ENCODE results near the gene PPP3R1. TPM values are rescaled to one million over a fixed set of nuclear protein-coding genes. Genes with fewer than 3 reads are reported as not detected.

Gene PPP3R1
- total RNA-seq, 2 experiments from 2014 or later = 72.7 to 73.7 TPM

GRCh38 chr2:68287580-68288441 lies 35.5 kb upstream of the PPP3R1 start:
- H3K4me1 Mint-ChIP-seq (ENCODE audit: low read depth) = no peaks in the 10 kb centered on the region
- TF ChIP-seq CTCF (IDR thresholded peaks at IDR 0.05) = no peak
- H3K9me3 Mint-ChIP-seq = no peaks in the 10 kb centered on the region
- CTCF ChIA-PET = interaction anchor here (1.1 to 10.4 kb wide), 3 partner anchors 153 to 167 kb away, joined by 3 to 114 read pairs (median 5); no protein-coding TSS in a partner anchor
- no peak for ATAC-seq
- POLR2A ChIA-PET = no interaction called here
- peaks cover 20% of the 10 kb centered on the region for H3K27me3 Mint-ChIP-seq
- no peak for DNase-seq
- H3K4me3 Mint-ChIP-seq = no peak overlapping the region
- no peak overlapping the region for H3K27ac Mint-ChIP-seq
- H3K36me3 Mint-ChIP-seq (ENCODE audit: low read depth) = no peaks in the 10 kb centered on the region
- intact Hi-C loops (cut with micrococcal nuclease) = no loop called here

GRCh38 chr2:68284896-68285295 lies 32.6 kb upstream of the PPP3R1 start:
- Mint-ChIP-seq H3K4me1 (ENCODE audit: low read depth) (no peaks in the 10 kb centered on the region), H3K36me3 (ENCODE audit: low read depth) (no peaks in the 10 kb centered on the region), H3K4me3 (no peak overlapping the region), H3K9me3 (no peaks in the 10 kb centered on the region), H3K27ac (no peak overlapping the region), H3K27me3 (peaks cover 21% of the 10 kb centered on the region)
- CTCF ChIA-PET = interaction anchor here (1.0 to 10.4 kb wide), 3 partner anchors 8 to 162 kb away, joined by 3 to 114 read pairs (median 50); no protein-coding TSS in a partner anchor
- no peak for TF ChIP-seq CTCF (IDR thresholded peaks at IDR 0.05)
- DNase-seq = no peak
- POLR2A ChIA-PET = no interaction called here
- intact Hi-C loops (cut with micrococcal nuclease) = no loop called here
- ATAC-seq = no peak

GRCh38 chr2:68283419-68283812 lies 31.1 kb upstream of the PPP3R1 start:
- ChIA-PET POLR2A (interaction anchor here (1.0 kb wide), 1 partner anchor 161 kb away, joined by 4 read pairs; no protein-coding TSS in a partner anchor), CTCF (interaction anchor here (0.9 to 10.4 kb wide), 27 partner anchors 9 to 221 kb away, joined by 3 to 114 read pairs (median 5); partner anchors contain the start of gene C1D)
- H3K4me3 Mint-ChIP-seq = no peak overlapping the region
- H3K36me3 Mint-ChIP-seq (ENCODE audit: low read depth) = no peaks in the 10 kb centered on the region
- intact Hi-C loops (cut with micrococcal nuclease) = loop anchor here (2.0 kb wide), 1 partner anchor 161 kb away; no protein-coding TSS in a partner anchor
- DNase-seq = no peak
- no peaks in the 10 kb centered on the region for H3K9me3 Mint-ChIP-seq
- TF ChIP-seq CTCF (IDR thresholded peaks at IDR 0.05) = no peak
- H3K27ac Mint-ChIP-seq = no peak overlapping the region
- H3K27me3 Mint-ChIP-seq = peaks cover 22% of the 10 kb centered on the region
- no peak for ATAC-seq
- no peaks in the 10 kb centered on the region for H3K4me1 Mint-ChIP-seq (ENCODE audit: low read depth)

- no peaks in the 10 kb centered on the region for H3K9me3 Mint-ChIP-seq
- DNase-seq = peak; percentile 16
Observed at GRCh38 chr2:68282811-68283418, 30.6 kb upstream of the PPP3R1 start.

More at GRCh38 chr2:68282811-68283418, 30.6 kb upstream of the PPP3R1 start:
- H3K27ac Mint-ChIP-seq = no peak overlapping the region
- H3K27me3 Mint-ChIP-seq = peaks cover 24% of the 10 kb centered on the region
- peak; percentile 67 for ATAC-seq
- intact Hi-C loops (cut with micrococcal nuclease) = loop anchor here (2.0 kb wide), 1 partner anchor 160 kb away; no protein-coding TSS in a partner anchor
- H3K4me1 Mint-ChIP-seq (ENCODE audit: low read depth) = no peaks in the 10 kb centered on the region
- no peaks in the 10 kb centered on the region for H3K36me3 Mint-ChIP-seq (ENCODE audit: low read depth)
- ChIA-PET POLR2A (interaction anchor here (1.0 kb wide), 1 partner anchor 160 kb away, joined by 4 read pairs; no protein-coding TSS in a partner anchor), CTCF (interaction anchor here (0.7 to 10.4 kb wide), 38 partner anchors 9 to 220 kb away, joined by 3 to 114 read pairs (median 5); partner anchors contain the start of gene C1D)
- H3K4me3 Mint-ChIP-seq = no peak overlapping the region
- TF ChIP-seq CTCF (IDR thresholded peaks at IDR 0.05) = peak; percentile 80
